Activated gamma-delta T cell treated with anti-CD3 and anti-CD28 coated beads, Interleukin-2, amount 50 U/mL, for 16 hours (primary cell): Measurements from ENCODE around the gene RPH3AL.
"Not testable (repeated sequence)": the region's sequence is repeated elsewhere in the genome, so short reads cannot be mapped to it uniquely, and the experiment has no call there.

ENCODE experiments used
- DNase-seq: peaks from one replicate; pipeline ENCODE4 v3.0.0-alpha.2; 2020; ENCODE audit warnings: low read depth

Gene RPH3AL

GRCh38 chr17:282000-282911 is 70.4 kb downstream of the RPH3AL start:
- DNase-seq: no peak

- no peak for DNase-seq
Measured at GRCh38 chr17:281365-281999, 71.1 kb downstream of the RPH3AL start.

DNA sequence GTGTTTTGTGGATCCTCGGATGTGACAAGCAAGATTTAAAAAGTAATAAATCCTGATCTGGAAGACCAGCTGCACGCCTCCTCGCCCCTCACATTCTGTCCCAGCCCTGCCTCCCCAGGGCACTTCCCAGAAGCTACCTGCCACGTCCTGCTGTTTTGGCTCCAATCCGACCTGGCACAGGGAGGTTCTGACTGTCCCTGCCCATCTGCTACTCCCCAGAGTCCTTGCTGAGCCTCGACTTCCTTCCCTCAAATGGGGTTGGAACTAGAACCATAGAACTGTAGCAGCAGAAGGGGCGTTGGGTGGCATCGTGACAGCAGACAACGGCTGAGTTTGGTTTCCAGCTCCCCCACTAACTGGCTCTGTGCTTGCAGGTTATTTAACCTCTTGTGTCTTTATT is 71.7 kb downstream of the RPH3AL start:
- DNase-seq: no peak

GRCh38 chr17:280216-280615 is 72.4 kb downstream of the RPH3AL start:
- no peak for DNase-seq

DNA sequence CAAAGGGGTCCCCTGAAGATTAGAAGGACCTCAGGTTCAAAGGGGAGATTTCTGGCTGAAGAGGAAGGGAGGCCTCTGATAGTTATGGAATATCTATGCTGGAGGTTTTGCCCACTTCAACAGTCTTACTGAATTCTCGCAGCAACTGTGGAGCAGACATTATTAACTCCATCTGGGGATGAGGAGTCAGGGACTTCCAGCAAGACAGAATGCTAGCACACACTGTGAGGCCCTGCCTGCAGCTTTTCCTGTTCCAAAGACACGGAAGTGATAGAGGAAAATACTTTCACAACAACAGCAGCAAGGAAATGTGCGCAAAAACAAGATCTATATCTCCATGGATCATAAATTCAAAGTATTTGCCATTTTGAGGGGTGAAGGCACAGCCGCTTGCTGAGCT is 72.8 kb downstream of the RPH3AL start:
- DNase-seq: no peak

- no peak for DNase-seq
Measured at GRCh38 chr17:279331-279730, 73.3 kb downstream of the RPH3AL start.

- DNase-seq: no peak
Measured at GRCh38 chr17:278676-279059, 73.9 kb downstream of the RPH3AL start.

DNA sequence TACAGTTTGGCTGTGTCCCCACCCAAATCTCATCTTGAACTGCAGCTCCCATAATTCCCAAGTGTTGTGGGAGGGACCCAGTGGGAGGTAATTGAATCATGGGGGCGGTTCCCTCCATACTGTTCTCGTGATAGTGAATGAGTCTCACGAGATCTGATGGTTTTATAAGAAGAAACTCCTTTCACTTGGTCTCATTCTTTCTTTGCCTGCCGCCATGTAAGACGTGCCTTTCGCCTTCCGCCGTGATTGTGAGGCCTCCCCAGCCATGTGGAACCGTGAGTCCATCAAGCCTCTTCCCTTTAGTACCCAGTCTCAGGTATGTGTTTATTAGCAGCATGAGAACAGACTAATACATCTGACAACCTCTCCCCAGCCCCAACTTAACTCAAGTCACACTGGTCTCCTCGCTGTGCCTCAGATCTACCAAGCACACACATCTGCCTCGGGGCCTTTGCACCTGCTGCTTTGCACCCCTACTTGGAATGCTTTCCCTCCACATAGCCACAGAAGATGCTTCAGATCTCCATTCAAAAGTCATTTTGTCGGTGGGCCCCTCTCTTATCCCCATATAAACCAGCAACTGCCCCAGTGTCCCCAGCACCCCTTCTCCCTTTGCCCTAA is 74.4 kb downstream of the RPH3AL start:
- DNase-seq: no peak

DNA sequence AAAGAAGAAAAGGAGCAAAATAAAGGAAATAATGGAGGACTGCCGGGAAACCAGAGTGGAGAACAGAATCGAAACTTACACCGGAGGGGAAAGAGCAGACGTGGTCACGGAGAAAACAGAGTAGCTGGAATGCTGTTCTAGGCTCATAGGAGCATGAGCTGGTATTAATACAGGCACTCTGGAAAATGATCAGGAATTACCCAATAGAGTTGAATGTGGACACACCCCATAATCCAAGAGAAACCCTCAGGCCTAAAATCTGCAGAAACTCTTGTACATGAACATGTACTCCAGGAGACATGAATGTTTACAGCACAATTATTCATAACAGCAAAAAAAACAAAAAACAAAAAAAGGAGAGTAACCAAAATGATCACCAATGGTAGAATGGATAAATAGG is 77.7 kb downstream of the RPH3AL start:
- DNase-seq: no peak

DNA sequence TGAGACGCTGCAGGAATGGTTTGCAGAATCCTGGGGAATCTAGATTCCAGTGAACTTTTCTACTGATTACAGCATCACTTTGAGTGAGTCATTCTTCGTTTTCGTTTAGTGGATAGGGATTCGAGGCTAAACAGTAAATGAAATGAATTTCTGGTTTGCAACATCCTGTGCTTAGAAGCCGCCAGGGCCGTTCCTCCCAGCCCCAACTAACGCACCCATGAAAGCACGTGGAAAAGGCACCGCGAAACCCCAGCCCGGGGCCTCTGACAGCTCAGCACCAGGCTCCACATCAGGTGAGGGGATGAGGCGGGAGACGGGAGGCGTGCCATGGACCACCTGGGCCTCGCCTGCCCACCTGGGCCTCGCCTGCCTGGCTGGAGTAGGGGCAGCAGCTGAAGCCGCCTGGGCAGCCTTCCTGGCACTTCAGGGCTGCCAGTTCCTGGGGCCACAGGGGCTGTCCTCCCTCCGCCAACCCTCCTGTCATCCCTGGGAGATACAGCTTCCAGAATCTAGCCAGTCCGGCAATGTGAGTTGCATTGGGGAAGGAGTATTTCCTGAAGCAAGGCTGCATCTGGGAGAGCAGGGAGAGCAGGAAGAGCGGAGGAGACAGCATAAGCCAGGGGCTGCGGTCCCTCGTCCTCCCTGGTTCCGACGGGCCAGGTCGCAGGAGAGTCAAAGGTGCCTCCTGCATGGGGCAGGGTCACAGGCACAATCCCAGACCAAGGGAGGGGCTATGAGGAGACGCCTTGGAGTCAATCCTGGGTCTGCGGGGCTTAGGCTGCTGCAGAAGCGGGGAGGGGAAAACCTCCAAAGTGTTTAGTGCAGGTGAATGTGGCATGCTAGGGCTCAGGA is 78.4 kb downstream of the RPH3AL start:
- DNase-seq: no peak

GRCh38 chr17:272856-273255 is 79.8 kb downstream of the RPH3AL start:
- not testable (repeated sequence) for DNase-seq

- not testable (repeated sequence) for DNase-seq
Measured at GRCh38 chr17:271928-272623, 80.5 kb downstream of the RPH3AL start.

- DNase-seq: no peak
Measured at GRCh38 chr17:269616-270514, 82.7 kb downstream of the RPH3AL start.

GRCh38 chr17:266701-267667 is 85.6 kb downstream of the RPH3AL start:
- DNase-seq: no peak

GRCh38 chr17:266219-266618 is 86.4 kb downstream of the RPH3AL start:
- no peak for DNase-seq

- DNase-seq: no peak
Measured at GRCh38 chr17:265718-266117, 86.9 kb downstream of the RPH3AL start.

GRCh38 chr17:263773-264172 is 88.8 kb downstream of the RPH3AL start:
- no peak for DNase-seq

GRCh38 chr17:263271-263670 is 89.3 kb downstream of the RPH3AL start:
- no peak for DNase-seq

DNA sequence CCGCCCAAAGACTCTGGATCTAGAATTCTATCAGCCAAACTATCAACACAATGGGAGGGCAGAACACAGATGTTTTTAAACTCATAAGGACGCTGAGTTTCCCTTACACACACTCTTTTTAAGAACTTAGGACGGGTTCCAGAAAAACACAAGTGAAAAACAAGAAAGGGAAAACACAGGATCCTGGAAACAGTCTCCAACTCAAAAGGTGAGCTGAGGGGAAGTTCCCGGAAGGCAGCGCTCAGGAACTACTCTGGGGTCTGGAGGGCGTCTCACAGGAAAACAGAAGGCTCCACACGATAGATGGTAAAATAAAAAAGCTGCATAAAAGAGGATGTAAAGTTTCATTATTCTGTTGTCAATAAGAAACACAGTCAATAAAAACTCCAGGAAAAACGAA is 91.0 kb downstream of the RPH3AL start:
- DNase-seq: no peak
